Activated CD4-positive, alpha-beta T cell treated with anti-CD3 and anti-CD28 coated beads, Interleukin-2, amount 50 U/mL, for 4 hours (primary cell): ENCODE data around the gene ABCF2.

Source experiments
- DNase-seq, 2 experiments: peaks; one replicate each; pipeline ENCODE4 v3.0.0-alpha.2; 2020

ABCF2 gene

GRCh38 chr7:151240942-151241754, 14.1 kb upstream of the ABCF2 start:
- DNase-seq: no peak

GRCh38 chr7:151240536-151240935, 13.5 kb upstream of the ABCF2 start:
- DNase-seq: no peak

- DNase-seq: no peak
These were observed 12.9 kb upstream of the ABCF2 start for GRCh38 chr7:151239837-151240459.

GRCh38 chr7:151238924-151239836, 12.2 kb upstream of the ABCF2 start:
- DNase-seq: no peak

- DNase-seq: no peak
These were observed 11.3 kb upstream of the ABCF2 start for GRCh38 chr7:151238190-151238810.

GRCh38 chr7:151237244-151238189, 10.5 kb upstream of the ABCF2 start:
- DNase-seq: no peak

DNA sequence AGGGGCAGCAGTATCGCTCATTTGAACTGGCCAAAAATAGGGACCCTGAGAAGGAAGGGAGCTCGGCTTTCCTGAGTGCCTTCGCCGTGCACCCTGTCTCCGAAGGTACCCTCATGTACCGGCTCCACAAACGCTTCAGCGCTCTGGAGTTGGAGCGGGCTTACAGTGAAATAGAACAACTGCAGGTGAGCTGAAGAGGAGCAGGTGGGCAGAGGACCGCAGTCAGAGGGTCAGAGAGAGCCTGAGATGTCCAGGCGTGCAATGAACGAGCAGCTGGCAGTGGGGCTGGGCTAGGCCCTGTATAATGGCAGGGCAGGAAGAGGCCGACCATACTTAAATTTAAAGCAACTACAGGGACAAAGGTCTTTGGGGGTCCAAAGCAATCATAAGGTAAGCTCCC, 9.4 kb upstream of the ABCF2 start:
- DNase-seq: no peak

DNA sequence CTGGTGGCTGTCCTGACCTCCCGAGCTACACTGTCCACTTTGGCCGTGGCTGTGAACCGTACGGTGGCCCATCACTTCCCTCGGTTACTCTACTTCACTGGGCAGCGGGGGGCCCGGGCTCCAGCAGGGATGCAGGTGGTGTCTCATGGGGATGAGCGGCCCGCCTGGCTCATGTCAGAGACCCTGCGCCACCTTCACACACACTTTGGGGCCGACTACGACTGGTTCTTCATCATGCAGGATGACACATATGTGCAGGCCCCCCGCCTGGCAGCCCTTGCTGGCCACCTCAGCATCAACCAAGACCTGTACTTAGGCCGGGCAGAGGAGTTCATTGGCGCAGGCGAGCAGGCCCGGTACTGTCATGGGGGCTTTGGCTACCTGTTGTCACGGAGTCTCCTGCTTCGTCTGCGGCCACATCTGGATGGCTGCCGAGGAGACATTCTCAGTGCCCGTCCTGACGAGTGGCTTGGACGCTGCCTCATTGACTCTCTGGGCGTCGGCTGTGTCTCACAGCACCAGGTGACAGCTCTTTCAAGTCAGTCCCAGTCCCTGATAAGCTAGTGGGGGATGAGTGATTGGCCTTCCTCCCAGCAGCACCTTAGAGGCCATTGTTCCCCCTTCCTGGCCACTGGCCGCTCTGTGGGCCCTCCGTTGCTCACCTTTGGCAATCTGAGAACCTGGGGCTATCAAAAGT, 8.2 kb upstream of the ABCF2 start:
- DNase-seq: no peak

- no peak for DNase-seq
These were observed 6.8 kb upstream of the ABCF2 start for GRCh38 chr7:151233804-151234203.

GRCh38 chr7:151232917-151233701, 6.1 kb upstream of the ABCF2 start:
- DNase-seq: peak; percentile 72 to 78

- peak; percentile 83 for DNase-seq
These were observed 5.3 kb upstream of the ABCF2 start, which contains the start of gene CHPF2 for GRCh38 chr7:151232091-151232916. CHPF2 (plus strand) TSS chr7:151232483; CDS start chr7:151234012, 1,529 bp downstream.

- DNase-seq: no peak
These were observed 4.1 kb upstream of the ABCF2 start for GRCh38 chr7:151231080-151231479.

- DNase-seq: no peak
These were observed 2.2 kb upstream of the ABCF2 start for GRCh38 chr7:151229249-151229648.

DNA sequence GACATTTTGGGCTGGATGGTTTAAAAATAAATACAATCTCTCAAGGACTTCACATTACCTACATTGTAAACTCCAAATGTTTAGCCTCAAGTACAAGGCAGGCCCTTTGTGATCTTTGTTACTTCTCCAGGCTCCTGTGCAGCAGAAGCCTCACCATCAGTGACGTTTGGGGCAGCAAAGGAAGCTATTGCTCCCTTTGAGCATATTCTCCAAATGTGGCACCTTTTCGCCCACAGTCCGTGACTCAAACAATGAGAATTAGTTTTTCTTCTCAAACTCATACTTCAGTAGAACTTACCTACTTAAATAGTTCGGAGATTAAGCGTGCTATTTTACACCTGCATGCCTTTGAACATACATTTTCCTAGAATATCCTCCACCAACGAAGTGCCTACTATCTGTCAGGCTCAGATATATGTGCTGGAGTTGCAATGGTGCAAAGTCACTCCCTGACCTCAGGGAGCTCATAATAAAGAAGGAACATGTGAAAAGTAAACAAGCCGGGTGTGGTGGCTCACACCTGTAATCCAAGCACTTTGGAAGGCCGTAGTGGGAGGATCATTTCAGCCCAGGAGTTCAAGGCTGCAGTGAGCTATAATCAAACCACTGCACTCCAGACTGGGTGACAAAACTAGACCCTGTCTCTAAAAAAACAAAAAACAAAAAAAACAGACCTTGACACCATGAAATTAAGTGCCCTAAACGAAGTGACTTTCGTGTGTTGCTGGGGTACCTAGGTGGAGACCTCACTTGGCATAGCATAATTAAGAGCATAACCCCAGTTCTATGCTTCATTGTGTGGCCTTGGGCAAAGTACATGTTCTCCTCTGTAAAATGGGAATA, 1.2 kb upstream of the ABCF2 start:
- DNase-seq: no peak

- DNase-seq: no peak
These were observed 488 bp downstream of the ABCF2 start for GRCh38 chr7:151226560-151226874.

GRCh38 chr7:151225948-151226510, 976 bp downstream of the ABCF2 start:
- no peak for DNase-seq

DNA sequence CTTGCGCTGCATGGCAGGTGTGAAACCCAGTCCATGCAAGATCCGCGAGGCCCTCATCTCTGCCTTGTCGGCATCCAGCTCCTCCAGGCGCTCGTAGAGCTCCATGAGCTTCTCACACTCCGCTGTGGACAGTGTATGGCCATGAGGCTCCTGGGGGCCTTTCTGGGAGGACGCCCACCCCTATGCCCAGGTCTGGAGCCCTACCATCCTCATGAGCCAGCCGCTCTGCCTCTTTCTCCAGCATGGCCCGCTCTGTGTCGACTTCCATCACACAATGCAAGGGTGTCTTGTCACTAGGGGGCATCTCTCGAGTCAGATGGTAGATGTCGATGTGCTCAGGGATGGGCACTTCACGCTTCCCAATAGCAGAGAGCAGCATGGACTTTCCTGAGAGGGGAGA, 3.3 kb downstream of the ABCF2 start:
- no peak for DNase-seq

DNA sequence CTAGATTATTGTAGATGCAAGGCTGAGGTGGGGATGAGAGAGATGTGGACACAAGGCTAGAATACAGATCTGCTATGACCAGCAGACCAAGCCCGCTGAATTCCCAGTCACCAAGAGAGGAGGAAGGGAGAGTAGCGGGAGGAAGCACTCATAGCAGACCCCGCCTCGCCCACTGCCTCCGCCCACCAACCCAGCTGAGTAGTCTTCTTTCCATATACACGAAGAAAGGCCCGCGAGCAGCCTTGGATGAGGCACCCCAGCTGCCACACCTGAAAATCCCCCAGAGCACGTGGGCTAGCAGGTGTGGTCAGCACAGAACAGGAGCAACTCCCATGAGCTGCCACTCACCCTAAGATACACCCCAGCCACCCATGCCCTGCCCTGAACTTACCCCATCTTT, 8.8 kb downstream of the ABCF2 start:
- no peak for DNase-seq
